Measurements from ENCODE around the gene EHD1. TPM values are rescaled to one million over a fixed set of nuclear protein-coding genes. Genes with fewer than 3 reads are reported as not detected.
A peak's percentile ranks its signal among the peaks of the same experiment; 100 is the strongest.
"Not testable (repeated sequence)": the region's sequence is repeated elsewhere in the genome, so short reads cannot be mapped to it uniquely, and the experiment has no call there.

EHD1 gene
- total RNA-seq, 2 experiments from 2014 or later: 187 to 195 TPM

- H3K27ac Mint-ChIP-seq: no peak overlapping the region
- no peaks in the 10 kb centered on the region for H3K36me3 Mint-ChIP-seq
- no peaks in the 10 kb centered on the region for H3K27me3 Mint-ChIP-seq
- no peak overlapping the region for H3K4me3 Mint-ChIP-seq
- POLR2A ChIA-PET: no interaction called here
- no peaks in the 10 kb centered on the region for H3K4me1 Mint-ChIP-seq
- ATAC-seq (ENCODE audit: low read depth): no peak
- H3K9me3 Mint-ChIP-seq: no peaks in the 10 kb centered on the region
- no peak for DNase-seq
Measured at GRCh38 chr11:64823568-64824119, 54.8 kb downstream of the EHD1 start.

- peaks cover 1% of the 10 kb centered on the region for H3K27me3 Mint-ChIP-seq
- DNase-seq (no peak), ATAC-seq (ENCODE audit: low read depth) (no peak)
- no peak overlapping the region for H3K4me3 Mint-ChIP-seq
- H3K27ac Mint-ChIP-seq: peak overlapping the region; percentile 13
- no peaks in the 10 kb centered on the region for H3K4me1 Mint-ChIP-seq
- H3K36me3 Mint-ChIP-seq: no peaks in the 10 kb centered on the region
- no peaks in the 10 kb centered on the region for H3K9me3 Mint-ChIP-seq
- POLR2A ChIA-PET: no interaction called here
Measured at GRCh38 chr11:64817476-64817875, 60.9 kb downstream of the EHD1 start.

- H3K27ac Mint-ChIP-seq; DNase-seq; H3K36me3 Mint-ChIP-seq; ATAC-seq (ENCODE audit: low read depth); H3K9me3 Mint-ChIP-seq; H3K4me1 Mint-ChIP-seq; H3K27me3 Mint-ChIP-seq; H3K4me3 Mint-ChIP-seq: not testable (repeated sequence)
- POLR2A ChIA-PET: interaction anchor here (0.6 kb wide), 1 partner anchor 111 kb away, joined by 3 read pairs; no protein-coding TSS in a partner anchor
Measured at GRCh38 chr11:64815433-64815832, 63.0 kb downstream of the EHD1 start.

- POLR2A ChIA-PET: no interaction called here
- H3K9me3 Mint-ChIP-seq: no peaks in the 10 kb centered on the region
- no peak overlapping the region for H3K27ac Mint-ChIP-seq
- peaks cover 7% of the 10 kb centered on the region for H3K4me1 Mint-ChIP-seq
- H3K4me3 Mint-ChIP-seq: no peak overlapping the region
- DNase-seq: no peak
- H3K27me3 Mint-ChIP-seq: peaks cover 1% of the 10 kb centered on the region
- ATAC-seq (ENCODE audit: low read depth): no peak
- H3K36me3 Mint-ChIP-seq: no peaks in the 10 kb centered on the region
Measured at GRCh38 chr11:64814712-64815187, 63.7 kb downstream of the EHD1 start.

GRCh38 chr11:64813826-64814225 lies 64.6 kb downstream of the EHD1 start:
- ATAC-seq (ENCODE audit: low read depth) (no peak), DNase-seq (no peak)
- Mint-ChIP-seq H3K4me1 (peaks cover 12% of the 10 kb centered on the region), H3K4me3 (no peak overlapping the region), H3K36me3 (no peaks in the 10 kb centered on the region), H3K27me3 (peaks cover 1% of the 10 kb centered on the region), H3K27ac (no peak overlapping the region), H3K9me3 (no peaks in the 10 kb centered on the region)
- POLR2A ChIA-PET: no interaction called here

GRCh38 chr11:64810891-64811272 lies 67.5 kb downstream of the EHD1 start:
- H3K27ac Mint-ChIP-seq: peak overlapping the region; percentile 90
- POLR2A ChIA-PET: interaction anchor here (0.5 to 1.6 kb wide), 8 partner anchors 8 to 311 kb away, joined by 3 to 8 read pairs (median 4); partner anchors contain the start of genes CDC42BPG, FAU, MRPL49 and PPP2R5B
- no peaks in the 10 kb centered on the region for H3K27me3 Mint-ChIP-seq
- DNase-seq: peak; percentile 53
- H3K4me1 Mint-ChIP-seq: peaks cover 16% of the 10 kb centered on the region
- peak overlapping the region; percentile 95 for H3K4me3 Mint-ChIP-seq
- H3K9me3 Mint-ChIP-seq: no peaks in the 10 kb centered on the region
- ATAC-seq (ENCODE audit: low read depth): peak; percentile 60
- H3K36me3 Mint-ChIP-seq: peaks cover 4% of the 10 kb centered on the region

- Mint-ChIP-seq H3K4me3 (peak within 1 kb of the TSS; percentile 95), H3K27ac (peak within 1 kb of the TSS; percentile 90), H3K36me3 (peaks cover 4% of the 10 kb centered on the region), H3K27me3 (no peaks in the 10 kb centered on the region), H3K4me1 (peaks cover 16% of the 10 kb centered on the region), H3K9me3 (no peaks in the 10 kb centered on the region)
- ATAC-seq (ENCODE audit: low read depth) (peak; percentile 89), DNase-seq (peak; percentile 86)
- POLR2A ChIA-PET: interaction anchor here (0.5 to 1.6 kb wide), 10 partner anchors 8 to 312 kb away, joined by 3 to 8 read pairs (median 4); partner anchors contain the start of genes CDC42BPG, FAU, MRPL49 and PPP2R5B
Measured at GRCh38 chr11:64810271-64810890, 68.0 kb downstream of the EHD1 start, which contains the start of gene MEN1. MEN1 (minus strand) TSS chr11:64810551; CDS start chr11:64810109, 442 bp downstream.

GRCh38 chr11:64809781-64810241 lies 68.6 kb downstream of the EHD1 start:
- peaks cover 16% of the 10 kb centered on the region for H3K4me1 Mint-ChIP-seq
- no peaks in the 10 kb centered on the region for H3K9me3 Mint-ChIP-seq
- POLR2A ChIA-PET: interaction anchor here (0.7 to 1.6 kb wide), 5 partner anchors 19 to 312 kb away, joined by 3 to 5 read pairs (median 3); partner anchors contain the start of genes CDC42BPG, FAU and MRPL49
- no peaks in the 10 kb centered on the region for H3K27me3 Mint-ChIP-seq
- peak overlapping the region; percentile 90 for H3K27ac Mint-ChIP-seq
- peaks cover 4% of the 10 kb centered on the region for H3K36me3 Mint-ChIP-seq
- peak; percentile 6 for ATAC-seq (ENCODE audit: low read depth)
- peak overlapping the region; percentile 95 for H3K4me3 Mint-ChIP-seq
- DNase-seq: no peak

GRCh38 chr11:64805481-64805880 lies 72.9 kb downstream of the EHD1 start:
- Mint-ChIP-seq H3K9me3 (no peaks in the 10 kb centered on the region), H3K4me1 (peaks cover 24% of the 10 kb centered on the region), H3K27me3 (no peaks in the 10 kb centered on the region), H3K36me3 (peaks cover 4% of the 10 kb centered on the region), H3K27ac (no peak overlapping the region), H3K4me3 (no peak overlapping the region)
- POLR2A ChIA-PET: no interaction called here
- ATAC-seq (ENCODE audit: low read depth) (no peak), DNase-seq (no peak)

- POLR2A ChIA-PET: interaction anchor here (0.6 to 3.0 kb wide), 5 partner anchors 25 to 297 kb away, joined by 3 to 14 read pairs (median 5); partner anchors contain the start of gene RASGRP2
- no peak for ATAC-seq (ENCODE audit: low read depth)
- no peaks in the 10 kb centered on the region for H3K27me3 Mint-ChIP-seq
- peaks cover 6% of the 10 kb centered on the region for H3K36me3 Mint-ChIP-seq
- H3K4me1 Mint-ChIP-seq: peaks cover 22% of the 10 kb centered on the region
- no peak overlapping the region for H3K27ac Mint-ChIP-seq
- H3K9me3 Mint-ChIP-seq: no peaks in the 10 kb centered on the region
- peak overlapping the region; percentile 86 for H3K4me3 Mint-ChIP-seq
- DNase-seq: no peak
Measured at GRCh38 chr11:64804346-64805210, 73.8 kb downstream of the EHD1 start.

GRCh38 chr11:64803846-64804345 lies 74.5 kb downstream of the EHD1 start:
- POLR2A ChIA-PET: interaction anchor here (0.6 to 3.0 kb wide), 5 partner anchors 25 to 298 kb away, joined by 3 to 14 read pairs (median 5); partner anchors contain the start of gene RASGRP2
- DNase-seq (no peak), ATAC-seq (ENCODE audit: low read depth) (no peak)
- Mint-ChIP-seq H3K27me3 (no peaks in the 10 kb centered on the region), H3K36me3 (peaks cover 9% of the 10 kb centered on the region), H3K27ac (peak overlapping the region; percentile 80), H3K4me3 (peak overlapping the region; percentile 86), H3K4me1 (peaks cover 21% of the 10 kb centered on the region), H3K9me3 (no peaks in the 10 kb centered on the region)

GRCh38 chr11:64803158-64803845 lies 75.1 kb downstream of the EHD1 start, which contains the start of gene MAP4K2:
MAP4K2 (minus strand) TSS chr11:64803214; CDS start chr11:64803149, 65 bp downstream.
- no peaks in the 10 kb centered on the region for H3K9me3 Mint-ChIP-seq
- H3K27ac Mint-ChIP-seq: peak within 1 kb of the TSS; percentile 82
- H3K4me3 Mint-ChIP-seq: peak within 1 kb of the TSS; percentile 86
- H3K4me1 Mint-ChIP-seq: peaks cover 25% of the 10 kb centered on the region
- peak; percentile 96 for DNase-seq
- ATAC-seq (ENCODE audit: low read depth): peak; percentile 85
- no peaks in the 10 kb centered on the region for H3K27me3 Mint-ChIP-seq
- POLR2A ChIA-PET: interaction anchor here (0.7 to 3.0 kb wide), 9 partner anchors 10 to 319 kb away, joined by 3 to 26 read pairs (median 4); partner anchors contain the start of genes MRPL49, RASGRP2, SAC3D1 and SF1
- H3K36me3 Mint-ChIP-seq: peaks cover 11% of the 10 kb centered on the region
